Chondrocyte (in vitro differentiated cells): ENCODE results near the gene ATG10. TPM values are rescaled to one million over a fixed set of nuclear protein-coding genes. Genes with fewer than 3 reads are reported as not detected.
"Not testable (repeated sequence)": the region's sequence is repeated elsewhere in the genome, so short reads cannot be mapped to it uniquely, and the experiment has no call there.

ENCODE experiments used
- DNase-seq: peaks from one replicate; pipeline ENCODE4 v3.0.0; 2021; ENCODE audit warnings: mixed read lengths, low spot score
- H3K27ac Mint-ChIP-seq: one replicate; pipeline ENCODE4 v1.8.0; 2021; ENCODE audit warnings: mild to moderate bottlenecking, moderate library complexity, mixed read lengths; ENCODE audit not compliant: unreplicated experiment
- H3K27me3 Mint-ChIP-seq: 2 replicates; pipeline ENCODE4 v1.8.0; 2021; ENCODE audit warnings: low read depth, mixed read lengths
- H3K36me3 Mint-ChIP-seq: 2 replicates; pipeline ENCODE4 v1.8.0; 2021; ENCODE audit warnings: low read depth, mixed read lengths
- H3K4me1 Mint-ChIP-seq: 2 replicates; pipeline ENCODE4 v1.8.0; 2021; ENCODE audit warnings: low read depth, mild to moderate bottlenecking, mixed read lengths
- H3K4me3 Mint-ChIP-seq: one replicate; pipeline ENCODE4 v1.8.0; 2021; ENCODE audit warnings: mild to moderate bottlenecking, moderate library complexity, mixed read lengths; ENCODE audit not compliant: unreplicated experiment
- H3K9me3 Mint-ChIP-seq: 2 replicates; pipeline ENCODE4 v1.8.0; 2021; ENCODE audit warnings: low read depth, mixed read lengths
- CTCF ChIP-seq: fragments of 200-600 bp; sonication (generic); IDR thresholded peaks from 2 replicates; pipeline ENCODE4 v1.5.0; 2021; ENCODE audit warnings: antibody characterized with exemption, mild to moderate bottlenecking, moderate library complexity
- total RNA-seq: library from RNA; stranded (reverse); gene quantifications from 3 replicates; pipeline ENCODE4 v1.2.1, GENCODE V29; 2021

Gene ATG10
- total RNA-seq, 1 donor from 2014 or later = 6.4 TPM

- no peak for TF ChIP-seq CTCF
- DNase-seq = no peak
- H3K27me3 Mint-ChIP-seq = no peaks in the 10 kb centered on the region
- peaks cover 4% of the 10 kb centered on the region for H3K36me3 Mint-ChIP-seq
- H3K4me3 Mint-ChIP-seq = no peak overlapping the region
- no peak overlapping the region for H3K27ac Mint-ChIP-seq
- peaks cover 16% of the 10 kb centered on the region for H3K9me3 Mint-ChIP-seq
- no peaks in the 10 kb centered on the region for H3K4me1 Mint-ChIP-seq
Observed at GRCh38 chr5:82119889-82120288, 148.1 kb downstream of the ATG10 start.

- Mint-ChIP-seq H3K27me3 (no peaks in the 10 kb centered on the region), H3K9me3 (peaks cover 30% of the 10 kb centered on the region), H3K4me3 (peak overlapping the region; percentile 4), H3K36me3 (peaks cover 11% of the 10 kb centered on the region), H3K4me1 (no peaks in the 10 kb centered on the region), H3K27ac (no peak overlapping the region)
- no peak for DNase-seq
- no peak for TF ChIP-seq CTCF
Observed at GRCh38 chr5:82129723-82130285, 158.0 kb downstream of the ATG10 start.

GRCh38 chr5:82130602-82131001 lies 158.8 kb downstream of the ATG10 start:
- H3K36me3 Mint-ChIP-seq = peaks cover 18% of the 10 kb centered on the region
- DNase-seq = no peak
- no peaks in the 10 kb centered on the region for H3K4me1 Mint-ChIP-seq
- TF ChIP-seq CTCF = no peak
- no peak overlapping the region for H3K4me3 Mint-ChIP-seq
- H3K9me3 Mint-ChIP-seq = peaks cover 31% of the 10 kb centered on the region
- no peak overlapping the region for H3K27ac Mint-ChIP-seq
- no peaks in the 10 kb centered on the region for H3K27me3 Mint-ChIP-seq

GRCh38 chr5:82137205-82137604 lies 165.4 kb downstream of the ATG10 start:
- peaks cover 27% of the 10 kb centered on the region for H3K9me3 Mint-ChIP-seq
- H3K36me3 Mint-ChIP-seq = peaks cover 18% of the 10 kb centered on the region
- no peak overlapping the region for H3K4me3 Mint-ChIP-seq
- no peak for DNase-seq
- TF ChIP-seq CTCF = no peak
- H3K27me3 Mint-ChIP-seq = no peaks in the 10 kb centered on the region
- H3K27ac Mint-ChIP-seq = no peak overlapping the region
- no peaks in the 10 kb centered on the region for H3K4me1 Mint-ChIP-seq

- H3K4me3 Mint-ChIP-seq, H3K27ac Mint-ChIP-seq, H3K4me1 Mint-ChIP-seq, H3K27me3 Mint-ChIP-seq, DNase-seq: not testable (repeated sequence)
- peaks cover 17% of the 10 kb centered on the region for H3K36me3 Mint-ChIP-seq
- peaks cover 31% of the 10 kb centered on the region for H3K9me3 Mint-ChIP-seq
Observed at GRCh38 chr5:82139837-82140236, 168.0 kb downstream of the ATG10 start.

- Mint-ChIP-seq H3K36me3 (peaks cover 3% of the 10 kb centered on the region), H3K27ac (no peak overlapping the region), H3K4me1 (no peaks in the 10 kb centered on the region), H3K27me3 (no peaks in the 10 kb centered on the region), H3K9me3 (peaks cover 12% of the 10 kb centered on the region), H3K4me3 (no peak overlapping the region)
- TF ChIP-seq CTCF = no peak
- no peak for DNase-seq
Observed at GRCh38 chr5:82142217-82142841, 170.5 kb downstream of the ATG10 start.
